Panc1 (cell line): Measurements from ENCODE around the gene RALGPS1.

ENCODE experiments used
- CTCF ChIP-seq: fragments of 450-650 bp; IDR thresholded peaks from 2 replicates; pipeline ENCODE4 v1.5.1; 2017; ENCODE audit warnings: mild to moderate bottlenecking
- POLR2AphosphoS5 ChIP-seq: IDR thresholded peaks from 2 replicates; pipeline ENCODE4 v1.6.1; 2012; ENCODE audit warnings: mild to moderate bottlenecking, low read depth, low read length, moderate library complexity
- REST ChIP-seq, 2 experiments: IDR thresholded peaks; 2 replicates each; pipeline ENCODE4 v1.6.1; 2011 to 2012; ENCODE audit warnings: low read depth in 2 of 2, control low read depth in 1 of 2, low read length in 1 of 2, mild to moderate bottlenecking in 1 of 2, moderate library complexity in 1 of 2; ENCODE audit not compliant: insufficient read depth in 1 of 2
- SIN3A ChIP-seq: IDR thresholded peaks from 2 replicates; pipeline ENCODE4 v1.6.1; 2012; ENCODE audit warnings: low read depth, mild to moderate bottlenecking, low read length, moderate library complexity, borderline replicate concordance; ENCODE audit not compliant: insufficient read depth
- TCF7L2 ChIP-seq: IDR thresholded peaks from 2 replicates; pipeline ENCODE4 v1.6.1; 2011; ENCODE audit warnings: mild to moderate bottlenecking, low read depth, low read length, inconsistent platforms

- TF ChIP-seq CTCF (no peak), TCF7L2 (no peak), REST (IDR thresholded peaks at IDR 0.05; ENCODE audit: insufficient read depth in 1 of 2, low read depth in 2 of 2, low read length in 1 of 2) (no peak), POLR2AphosphoS5 (no peak), SIN3A (no peak)
These were observed 266.1 kb downstream of the RALGPS1 start for GRCh38 chr9:127180457-127181314.
